Stimulated activated CD8-positive, alpha-beta memory T cell treated with anti-CD3 and anti-CD28 coated beads, Interleukin-15, amount 100 ng/mL, for 4 hours (primary cell): ENCODE measurements around the gene DIS3L2.
"Not testable (repeated sequence)": the region's sequence is repeated elsewhere in the genome, so short reads cannot be mapped to it uniquely, and the experiment has no call there.

Experiments
- DNase-seq, 2 donors: peaks; one replicate each; pipeline ENCODE4 v3.0.0-alpha.2; 2020; ENCODE audit warnings: low read depth in 2 of 2

Gene DIS3L2

DNA sequence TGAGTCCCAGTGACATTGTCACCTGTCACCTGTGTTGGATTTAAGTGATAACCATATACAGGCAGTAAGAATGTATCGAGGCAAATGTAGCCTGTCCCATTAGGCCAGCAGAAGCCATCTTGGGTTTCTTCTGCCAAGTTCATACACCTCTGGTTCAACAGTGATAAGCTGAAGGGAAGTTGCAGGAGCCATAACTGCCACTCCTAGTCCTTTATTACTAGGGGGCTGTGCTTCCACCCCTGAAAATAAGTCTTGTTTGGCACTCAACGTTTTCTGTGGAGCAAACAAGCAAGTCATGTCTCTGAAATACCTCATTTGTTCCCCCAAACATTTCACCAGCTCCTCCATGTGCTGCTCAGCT is 358.9 kb downstream of the DIS3L2 start:
- no peak for DNase-seq

GRCh38 chr2:232321156-232321816 is 359.8 kb downstream of the DIS3L2 start:
- no peak for DNase-seq

GRCh38 chr2:232321817-232322559 is 360.5 kb downstream of the DIS3L2 start:
- DNase-seq, result no peak

DNA sequence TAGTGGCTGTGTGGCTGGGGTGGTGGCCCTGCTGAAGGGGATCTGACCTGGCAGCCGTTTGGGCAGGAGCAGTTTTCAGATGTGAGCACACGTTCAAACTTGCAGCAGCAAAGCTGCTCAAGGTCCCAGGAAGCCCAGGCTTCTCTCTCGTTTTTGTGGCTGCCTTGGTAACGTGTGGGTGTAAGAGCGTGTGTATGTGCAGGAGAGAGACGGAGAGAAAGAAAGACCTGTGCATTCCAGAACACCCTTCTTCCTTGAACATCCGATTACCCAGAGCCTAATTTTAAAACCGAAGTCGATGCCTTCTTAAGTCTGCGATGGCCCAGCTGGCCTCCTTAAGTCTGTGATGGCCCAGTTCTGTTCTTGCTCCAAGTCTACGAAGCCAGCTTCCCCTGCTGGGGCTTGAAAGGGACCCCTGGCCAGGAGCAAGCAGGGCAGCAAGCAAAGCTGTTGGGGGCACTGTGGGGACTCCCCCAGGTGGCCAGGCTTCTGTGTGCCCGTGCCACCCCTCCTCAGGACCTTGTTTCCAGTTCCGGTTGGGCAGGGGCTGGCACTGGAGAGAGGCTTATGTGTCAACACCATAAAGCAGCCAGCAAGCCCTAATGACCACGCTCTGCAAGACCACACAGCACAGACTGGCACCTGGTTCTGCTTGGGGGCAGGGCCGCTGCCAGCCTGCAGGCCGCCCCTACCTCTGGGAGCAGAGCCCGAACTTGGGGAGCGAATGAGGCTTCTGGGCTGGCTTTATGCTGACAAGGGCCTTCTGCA is 361.2 kb downstream of the DIS3L2 start:
- DNase-seq, result no peak

GRCh38 chr2:232323328-232323650 is 361.8 kb downstream of the DIS3L2 start:
- no peak for DNase-seq

DNA sequence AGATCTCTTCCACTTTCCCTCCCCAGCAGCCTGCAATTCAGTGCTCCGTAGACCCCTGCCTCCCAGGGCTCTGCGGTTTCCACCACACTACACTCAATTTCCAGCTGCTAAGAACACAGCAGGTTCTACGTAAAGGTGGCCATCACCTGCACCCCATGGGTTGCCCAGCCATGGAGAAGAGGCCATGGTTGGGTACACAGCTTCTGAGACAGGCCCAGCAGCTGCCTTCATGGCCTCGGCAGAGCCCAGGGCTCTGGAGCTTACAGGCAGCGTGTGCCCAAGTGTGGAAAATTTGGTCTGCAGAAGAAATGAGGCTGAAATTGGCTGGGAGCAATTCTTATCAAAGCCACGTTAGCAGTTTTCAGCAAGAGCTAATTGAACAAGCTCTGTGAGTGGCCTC is 362.5 kb downstream of the DIS3L2 start:
- not testable (repeated sequence) for DNase-seq

GRCh38 chr2:232324778-232325177 is 363.3 kb downstream of the DIS3L2 start:
- DNase-seq, result no peak

DNA sequence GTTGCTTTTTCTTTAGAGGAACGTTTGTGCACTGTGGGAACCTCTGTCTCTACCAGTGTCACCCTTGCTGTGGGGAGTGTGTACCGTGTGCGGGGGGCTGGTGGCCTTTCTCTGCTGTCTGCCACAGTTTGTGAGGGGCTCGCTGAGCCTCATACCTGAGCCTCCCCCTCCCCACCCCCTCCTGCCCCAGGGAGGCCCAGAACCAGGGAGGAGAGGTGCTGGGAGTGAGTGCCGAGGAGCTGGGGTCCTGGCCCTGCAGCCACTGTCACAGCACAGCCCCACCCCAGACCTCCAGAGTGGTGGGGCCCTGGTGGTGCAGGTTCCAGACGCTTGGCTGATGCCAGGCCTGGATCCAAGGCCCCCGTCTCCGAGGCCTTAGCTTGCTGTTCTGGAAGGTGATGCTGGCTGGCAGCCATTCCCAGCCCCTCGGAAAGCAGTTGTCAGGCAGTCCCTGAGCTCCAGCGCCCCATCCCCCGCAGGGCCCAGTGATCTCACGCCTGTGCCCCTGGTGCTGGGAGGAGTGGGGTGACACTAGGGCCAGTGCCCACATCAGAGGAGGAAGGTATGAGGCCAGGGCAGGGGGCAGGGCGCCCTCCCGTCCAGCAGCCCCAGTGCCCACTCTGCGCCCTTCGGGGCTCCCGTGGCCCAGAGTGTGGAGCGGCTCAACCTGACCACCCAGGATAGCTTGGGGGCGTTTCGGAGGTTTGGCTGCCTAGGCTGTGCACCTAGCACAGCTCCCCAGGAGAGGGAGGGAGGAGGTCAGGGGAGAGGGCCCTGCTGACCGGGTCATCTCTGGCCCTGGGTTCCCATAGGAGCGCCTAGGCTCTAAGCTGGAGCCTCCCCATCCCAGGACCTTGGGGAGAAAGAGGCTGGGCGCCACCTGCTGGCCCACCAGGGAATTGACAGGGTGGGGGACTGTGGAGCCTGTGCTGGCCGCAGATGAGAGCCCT is 364.1 kb downstream of the DIS3L2 start:
- DNase-seq, result no peak

DNA sequence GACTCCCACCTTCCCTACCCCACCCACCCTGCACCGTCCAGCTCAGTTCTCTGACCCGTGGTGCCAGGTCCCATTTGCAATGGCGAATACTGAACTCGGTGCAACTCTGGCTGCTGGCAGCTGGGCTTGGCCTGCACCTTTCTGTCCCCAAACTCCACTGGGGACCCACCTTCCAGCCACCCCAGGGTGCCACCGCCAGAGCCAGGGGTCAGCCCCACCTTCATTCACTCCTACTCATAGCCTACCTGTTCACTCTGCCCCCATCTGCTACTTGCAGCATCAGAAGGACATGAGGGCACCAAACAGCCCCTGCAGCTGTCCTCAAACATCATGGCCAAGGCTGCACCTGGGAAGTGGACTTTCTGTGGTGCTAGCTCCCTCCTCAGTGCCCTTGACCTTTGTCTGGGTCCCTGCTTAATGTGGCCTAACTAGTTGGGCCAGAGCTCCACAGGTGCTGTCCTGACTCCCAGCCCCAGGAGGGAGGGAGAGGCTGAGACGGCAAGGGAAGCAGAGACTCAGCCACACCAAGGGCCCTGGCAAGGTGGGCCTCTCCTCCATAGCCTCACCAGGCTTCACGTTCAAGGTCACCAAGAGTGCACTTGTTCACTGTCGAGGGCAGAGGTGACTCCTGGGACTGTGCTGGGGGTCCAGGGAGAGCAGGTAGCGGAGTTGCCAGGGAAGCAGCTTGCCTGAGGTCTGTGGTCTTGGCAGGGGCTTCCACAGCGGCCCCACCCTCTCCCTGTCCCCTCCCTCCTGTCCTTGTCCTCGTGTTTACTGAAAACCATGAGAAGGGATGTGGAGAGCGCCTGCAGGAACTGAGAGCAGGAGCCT is 365.0 kb downstream of the DIS3L2 start:
- not testable (repeated sequence) for DNase-seq

DNA sequence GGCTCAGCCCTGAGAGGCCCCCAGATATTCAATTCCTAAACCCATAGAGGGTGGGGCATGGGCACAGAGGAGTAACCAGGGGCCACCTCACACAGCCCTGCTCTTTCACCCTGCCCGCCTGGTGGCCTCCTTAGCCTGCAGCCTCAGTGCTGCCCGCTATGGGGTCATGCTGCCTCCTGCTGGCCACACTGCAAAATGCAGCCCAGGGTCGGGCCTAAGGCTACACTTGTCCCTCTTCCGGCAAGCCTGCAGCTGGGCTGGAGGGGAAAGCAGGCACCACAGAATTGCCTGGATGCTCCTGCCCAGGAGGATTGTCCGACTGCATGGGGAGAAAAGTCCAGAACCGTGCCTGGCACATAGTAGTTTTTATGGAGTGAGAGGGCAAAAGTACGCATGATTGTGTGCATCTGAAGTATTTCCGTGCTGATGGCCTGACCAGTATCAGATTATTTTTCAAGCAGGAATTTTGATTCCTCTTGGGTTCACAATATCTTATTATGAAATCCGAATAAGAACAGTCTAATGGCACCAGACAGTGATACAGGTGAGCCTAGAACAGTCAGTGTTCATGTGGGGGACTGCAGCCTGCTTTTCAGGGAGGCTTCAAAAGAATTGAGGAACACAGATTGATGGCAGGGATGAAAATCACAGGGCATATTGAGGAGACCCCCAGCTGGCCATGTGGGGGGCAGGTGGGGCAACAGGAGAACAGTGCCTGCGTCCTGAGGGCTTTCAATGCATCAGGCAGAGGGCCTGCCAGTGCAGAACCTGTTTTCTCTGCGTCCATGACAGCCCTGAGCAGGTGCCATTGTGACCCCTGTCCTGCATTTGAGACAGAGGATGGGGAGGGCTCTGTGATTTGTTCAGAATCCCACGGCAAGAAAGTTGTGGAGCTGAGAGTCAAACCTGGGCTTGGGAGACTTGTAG is 365.9 kb downstream of the DIS3L2 start:
- DNase-seq, result peak; percentile 54 to 61

DNA sequence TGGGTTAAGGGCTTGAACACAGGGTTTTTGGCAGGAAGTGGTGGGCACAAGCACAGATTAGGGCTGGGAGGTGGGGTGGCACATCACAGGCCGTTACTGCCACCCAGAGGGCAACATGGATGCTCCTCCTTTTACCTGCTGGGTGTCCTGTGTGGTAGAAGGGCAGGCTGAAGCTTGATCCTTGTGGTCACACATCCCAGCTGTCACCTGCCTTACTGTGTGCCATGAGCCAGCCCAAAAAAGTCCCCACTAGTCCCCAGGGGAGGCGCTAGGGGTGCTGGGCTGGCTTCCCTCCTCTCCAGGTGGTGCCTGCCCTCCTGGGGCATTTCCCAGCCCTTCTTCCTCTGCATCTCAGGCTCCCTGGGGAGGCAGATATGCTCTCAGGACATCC is 366.5 kb downstream of the DIS3L2 start:
- DNase-seq, result no peak

DNA sequence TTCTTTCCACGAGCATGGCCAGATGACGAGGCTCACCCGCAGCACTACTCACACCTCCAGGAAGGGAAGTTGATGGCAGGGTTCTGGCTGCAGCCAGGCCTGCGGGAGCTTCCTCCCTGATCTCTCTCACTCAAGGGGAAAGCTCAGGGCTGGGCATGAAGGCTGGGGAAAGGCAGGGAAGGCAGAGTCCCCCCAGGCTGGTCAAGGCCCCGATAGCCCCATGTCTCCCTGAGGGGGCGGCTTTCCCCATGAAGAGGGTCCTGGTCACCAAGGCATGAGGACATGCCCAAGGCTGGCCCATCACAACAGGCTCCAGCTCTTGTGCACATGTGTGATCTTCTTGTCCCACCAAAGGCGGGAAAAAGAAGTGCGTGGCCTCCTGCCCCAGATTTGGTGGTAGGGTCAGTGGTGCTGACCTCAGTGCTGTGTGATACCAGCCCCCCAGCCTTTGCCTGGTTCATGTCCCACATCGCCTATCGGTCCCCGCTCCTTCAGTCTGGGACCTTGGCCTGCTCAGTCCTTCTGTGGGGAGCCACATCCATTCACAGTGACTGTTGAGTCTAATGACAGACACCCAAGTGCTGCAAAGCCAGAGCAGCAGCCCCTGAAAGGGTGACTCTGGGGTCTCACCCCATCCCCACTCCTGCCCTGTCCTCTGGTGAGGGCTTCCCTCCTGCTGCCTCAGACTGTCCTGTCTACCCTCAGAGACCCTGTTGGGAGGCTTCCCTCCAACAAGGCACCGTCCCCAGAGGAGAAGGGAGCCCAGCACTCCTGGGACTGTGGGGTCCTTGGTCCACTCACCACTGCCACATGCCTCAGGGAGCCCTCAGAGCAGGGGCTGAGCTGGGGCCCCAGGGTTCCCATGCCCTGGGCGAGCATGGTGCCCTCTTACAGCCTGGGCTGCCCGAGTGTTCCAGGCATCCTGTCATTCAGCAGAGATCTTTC is 367.3 kb downstream of the DIS3L2 start:
- no peak for DNase-seq

GRCh38 chr2:232329716-232330067 is 368.2 kb downstream of the DIS3L2 start:
- DNase-seq, result no peak

DNA sequence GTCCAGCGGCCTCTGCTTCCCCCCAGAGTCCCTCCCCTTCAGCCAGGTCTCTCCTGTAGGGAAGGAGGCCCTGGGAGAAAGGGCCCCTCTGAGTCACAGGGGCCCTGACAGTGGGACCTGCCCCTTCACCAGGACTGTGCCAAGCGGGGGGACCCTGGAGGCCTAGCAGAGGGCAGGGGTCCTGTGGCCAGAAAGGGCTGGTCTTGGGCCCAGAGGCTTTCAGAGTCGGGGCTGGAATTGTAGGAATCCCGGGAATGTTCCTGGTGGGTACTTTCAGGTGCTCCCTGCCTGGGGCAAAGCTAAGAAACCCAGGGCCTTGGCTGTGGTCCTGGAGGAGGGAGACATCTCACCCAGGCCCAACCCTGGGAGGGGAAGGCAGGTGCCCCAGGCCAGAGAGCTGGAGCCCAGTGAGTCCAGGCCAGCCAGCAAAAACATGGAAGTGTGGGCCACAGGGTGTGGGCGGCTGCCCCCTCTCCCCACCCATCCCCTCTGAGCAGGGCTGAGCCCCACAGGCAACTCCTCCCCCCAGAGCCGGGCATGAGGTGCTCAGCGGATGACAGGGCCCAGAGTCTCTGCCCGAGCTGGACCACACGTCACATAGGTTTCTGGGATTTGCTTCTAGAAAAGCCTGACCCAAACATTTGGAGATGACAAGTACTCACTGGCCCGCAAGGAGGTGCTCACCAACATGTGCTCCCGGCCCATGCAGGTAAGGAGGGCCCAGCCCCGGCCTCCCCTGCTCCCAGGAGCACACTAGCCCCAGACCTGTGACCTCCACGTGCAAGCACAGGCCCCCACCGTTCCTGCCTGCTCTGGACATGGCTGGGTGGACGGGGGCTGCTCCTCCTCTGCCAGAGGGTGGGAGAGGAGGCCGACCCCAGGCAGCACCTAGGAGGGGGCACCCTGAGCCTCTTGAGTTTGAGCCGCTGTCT is 368.8 kb downstream of the DIS3L2 start:
- DNase-seq, result no peak

GRCh38 chr2:232331061-232331460 is 369.5 kb downstream of the DIS3L2 start:
- DNase-seq, result not testable (repeated sequence)

GRCh38 chr2:232331641-232332040 is 370.1 kb downstream of the DIS3L2 start:
- DNase-seq, result not testable (repeated sequence)

DNA sequence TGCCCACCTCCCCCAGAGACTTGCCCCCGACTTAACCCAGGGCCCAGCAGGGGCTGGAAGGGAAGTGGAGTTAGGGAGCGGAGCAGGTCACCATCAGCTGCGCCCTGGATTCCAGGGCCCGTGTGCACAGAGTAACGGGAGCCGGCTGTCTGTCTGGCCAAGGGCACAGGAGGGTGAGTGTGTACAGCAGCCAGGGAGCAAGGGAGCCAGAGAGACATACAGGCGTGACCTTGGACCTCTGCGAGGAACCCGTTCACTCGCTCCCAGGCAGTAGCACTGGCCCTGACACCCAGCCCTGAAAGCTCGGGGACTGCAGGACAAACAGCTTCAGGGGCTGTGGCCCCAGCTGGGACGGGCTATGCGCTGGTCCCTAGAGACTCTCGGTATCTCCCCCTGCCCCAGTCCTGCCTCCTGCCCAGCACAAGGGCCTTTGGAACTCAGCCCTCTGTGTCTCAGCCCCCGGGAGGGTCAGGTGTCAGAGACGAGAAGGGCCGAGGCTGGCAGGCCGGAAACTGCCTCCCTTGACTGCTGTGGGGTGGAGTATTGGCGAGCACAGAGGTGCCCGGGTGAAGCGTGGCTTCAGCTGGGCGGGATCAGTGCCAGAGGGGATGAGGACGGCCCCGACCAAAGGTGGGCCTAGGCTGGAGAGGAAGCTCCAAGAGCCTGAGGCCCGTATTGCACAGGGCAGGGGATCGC is 370.9 kb downstream of the DIS3L2 start:
- DNase-seq, result not testable (repeated sequence)
